GM12872 (cell line): ENCODE results near the gene PIEZO1.

Source experiments
- CTCF ChIP-seq: IDR thresholded peaks from 3 replicates; pipeline ENCODE4 v1.5.1; 2011; ENCODE audit warnings: low read depth, mild to moderate bottlenecking, low read length, moderate library complexity; ENCODE audit not compliant: insufficient read depth

The PIEZO1 gene

GRCh38 chr16:88780142-88781062, 4.6 kb downstream of the PIEZO1 start:
- no peak for TF ChIP-seq CTCF

GRCh38 chr16:88779406-88780141, 5.4 kb downstream of the PIEZO1 start:
- TF ChIP-seq CTCF, result no peak

- TF ChIP-seq CTCF, result no peak
Observed at GRCh38 chr16:88778541-88779065, 6.4 kb downstream of the PIEZO1 start.

GRCh38 chr16:88778271-88778525, 6.8 kb downstream of the PIEZO1 start:
- no peak for TF ChIP-seq CTCF

- TF ChIP-seq CTCF, result no peak
Observed at GRCh38 chr16:88777471-88778270, 7.3 kb downstream of the PIEZO1 start.

GRCh38 chr16:88775825-88776224, 9.2 kb downstream of the PIEZO1 start:
- no peak for TF ChIP-seq CTCF
